Esophagus squamous epithelium (tissue), 5 donors: Measurements from ENCODE around the gene PSG2. TPM values are rescaled to one million over a fixed set of nuclear protein-coding genes. Genes with fewer than 3 reads are reported as not detected.
"Not testable (repeated sequence)": the region's sequence is repeated elsewhere in the genome, so short reads cannot be mapped to it uniquely, and the experiment has no call there.

Source experiments
- DNase-seq: peaks from one replicate; lab custom pipeline; 2025; lab: John Stamatoyannopoulos, UW
- H3K27ac ChIP-seq, 4 donors: fragments of 200-600 bp; sonication (generic); one replicate each; pipeline ENCODE4 v1.5.1; 2016 to 2019; ENCODE audit warnings: mild to moderate bottlenecking in 1 of 4
- H3K27me3 ChIP-seq, 4 donors: fragments of 200-600 bp; sonication (generic); 1 replicate in 3 of 4; 2 replicates in 1 of 4; pipeline versions ENCODE4 v1.5.1 to v1.6.0; 2017 to 2021; ENCODE audit warnings: antibody characterized with exemption in 1 of 4
- H3K36me3 ChIP-seq, 3 donors: fragments of 200-600 bp; sonication (generic); one replicate each; pipeline ENCODE4 v1.5.1; 2016 to 2019
- H3K4me1 ChIP-seq, 3 donors: fragments of 200-600 bp; sonication (generic); one replicate each; pipeline ENCODE4 v1.5.1; 2017 to 2019
- H3K4me3 ChIP-seq, 4 donors: fragments of 200-600 bp; sonication (generic); 1 replicate in 3 of 4; 2 replicates in 1 of 4; pipeline ENCODE4 v1.5.1; 2016 to 2019; ENCODE audit warnings: mild to moderate bottlenecking in 2 of 4, moderate library complexity in 1 of 4
- H3K9me3 ChIP-seq, 3 donors: fragments of 200-600 bp; sonication (generic); one replicate each; pipeline ENCODE4 v1.5.1; 2016 to 2019
- POLR2A ChIP-seq, 4 donors: fragments of 450-650 bp; IDR thresholded peaks; one replicate each; pipeline ENCODE4 v1.6.1; 2017; ENCODE audit warnings: antibody characterized with exemption in 4 of 4, mild to moderate bottlenecking in 4 of 4, moderate library complexity in 3 of 4
- WGBS, 2 donors: methylation state at CpG; one replicate each; pipeline ENCODE4 v1.1.5; 2018; 5-methylcytosine and 5-hydroxymethylcytosine counted together
- intact Hi-C: fragments of 100-400 bp; cut with DNase I; formaldehyde crosslinking; loops from one replicate; pipeline ENCODE4 v1.15.0; 2022
- total RNA-seq, 4 donors: library from RNA; depleted of rRNA; stranded (reverse); fragments of >200 nt; gene quantifications; one replicate each; pipeline ENCODE4 v1.1.0, GENCODE V29; 2016
- TF ChIP-seq, protein P1 (sequence below), 6 experiments: fragments of 450-650 bp in 4 of 6; fragments of 200-600 bp in 2 of 6; sonication (generic) in 2 of 6; IDR thresholded peaks; one replicate each; pipeline ENCODE4 v1.5.1; 2016 to 2019; ENCODE audit warnings: antibody characterized with exemption in 6 of 6, mild to moderate bottlenecking in 4 of 6, moderate library complexity in 4 of 6
- donor health status: DM: yes; HTN: yes; CAD: no.

The PSG2 gene
- total RNA-seq, 4 donors from 2014 or later: not detected

DNA sequence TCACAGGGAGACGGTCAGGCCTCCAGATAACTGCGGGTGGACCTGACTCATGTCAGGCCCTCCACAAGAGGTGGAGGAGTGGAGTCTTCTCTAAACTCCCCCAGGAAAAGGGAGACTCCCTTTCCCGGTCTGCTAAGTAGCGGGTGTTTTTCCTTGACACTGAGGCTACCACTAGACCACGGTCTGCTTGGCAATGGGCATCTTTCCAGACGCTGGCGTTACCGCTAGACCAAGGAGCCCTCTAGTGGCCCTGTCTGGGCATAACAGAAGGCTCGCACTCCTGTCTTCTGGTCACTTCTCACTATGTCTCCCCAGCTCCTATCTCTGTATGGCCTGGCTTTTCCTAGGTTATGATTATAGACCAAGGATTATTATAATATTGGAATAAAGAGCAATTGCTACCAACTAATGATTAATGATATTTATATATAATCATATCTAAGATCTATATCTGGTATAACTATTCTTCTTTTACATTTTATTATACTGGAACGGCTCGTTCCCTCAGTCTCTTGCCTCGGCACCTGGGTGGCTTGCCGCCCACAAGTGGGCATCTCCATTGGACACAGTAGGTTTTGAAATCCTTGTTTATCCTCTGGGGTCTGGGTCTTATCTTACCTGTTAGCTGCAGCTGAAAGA, 5.3 kb upstream of the PSG2 start:
- intact Hi-C loops, DNase-seq: not testable (repeated sequence)

DNA sequence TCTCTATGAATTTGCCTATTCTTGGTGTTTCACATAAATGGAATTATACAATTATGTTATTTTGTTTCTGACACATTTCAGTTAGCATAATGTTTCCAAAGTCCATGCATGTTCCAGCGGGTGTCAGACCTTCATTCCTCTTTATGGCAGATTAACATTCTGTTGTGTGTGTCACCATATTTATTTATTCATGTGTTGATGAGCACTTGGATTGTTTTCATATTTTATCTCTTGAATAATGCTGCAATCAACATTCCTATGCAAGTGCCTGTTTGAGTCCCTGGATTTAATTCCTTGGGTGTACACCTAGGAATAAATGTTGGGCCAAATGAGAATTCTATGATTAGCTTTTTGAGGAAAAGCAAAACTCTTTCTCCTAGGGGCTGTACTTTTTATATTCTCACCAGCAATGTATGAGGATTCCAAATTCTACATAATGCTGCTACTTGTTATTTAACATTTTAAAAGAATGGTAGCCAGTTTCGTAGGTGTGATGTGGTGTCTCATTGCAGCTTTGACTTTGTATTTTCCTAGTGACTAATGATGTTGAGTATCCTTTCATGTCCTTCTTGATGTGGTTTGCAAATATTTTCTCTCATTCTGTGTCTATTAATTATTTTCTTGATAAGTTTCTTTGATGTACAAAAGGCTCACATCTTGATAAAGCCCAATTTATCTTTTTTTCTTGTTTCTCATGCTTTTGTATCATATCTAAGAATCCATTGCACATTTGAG, 3.5 kb upstream of the PSG2 start:
- intact Hi-C loops, DNase-seq, H3K4me3 ChIP-seq: not testable (repeated sequence)

More for the DNA sequence above, 5.3 kb upstream of the PSG2 start:
- TF ChIP-seq, protein P1, sequence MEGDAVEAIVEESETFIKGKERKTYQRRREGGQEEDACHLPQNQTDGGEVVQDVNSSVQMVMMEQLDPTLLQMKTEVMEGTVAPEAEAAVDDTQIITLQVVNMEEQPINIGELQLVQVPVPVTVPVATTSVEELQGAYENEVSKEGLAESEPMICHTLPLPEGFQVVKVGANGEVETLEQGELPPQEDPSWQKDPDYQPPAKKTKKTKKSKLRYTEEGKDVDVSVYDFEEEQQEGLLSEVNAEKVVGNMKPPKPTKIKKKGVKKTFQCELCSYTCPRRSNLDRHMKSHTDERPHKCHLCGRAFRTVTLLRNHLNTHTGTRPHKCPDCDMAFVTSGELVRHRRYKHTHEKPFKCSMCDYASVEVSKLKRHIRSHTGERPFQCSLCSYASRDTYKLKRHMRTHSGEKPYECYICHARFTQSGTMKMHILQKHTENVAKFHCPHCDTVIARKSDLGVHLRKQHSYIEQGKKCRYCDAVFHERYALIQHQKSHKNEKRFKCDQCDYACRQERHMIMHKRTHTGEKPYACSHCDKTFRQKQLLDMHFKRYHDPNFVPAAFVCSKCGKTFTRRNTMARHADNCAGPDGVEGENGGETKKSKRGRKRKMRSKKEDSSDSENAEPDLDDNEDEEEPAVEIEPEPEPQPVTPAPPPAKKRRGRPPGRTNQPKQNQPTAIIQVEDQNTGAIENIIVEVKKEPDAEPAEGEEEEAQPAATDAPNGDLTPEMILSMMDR (IDR thresholded peaks at IDR 0.05): peak in 4 of 6 experiments; percentile 19 to 76 (median 58)
- not testable (repeated sequence) for H3K36me3 ChIP-seq, H3K4me1 ChIP-seq, H3K27me3 ChIP-seq, H3K9me3 ChIP-seq, H3K4me3 ChIP-seq, H3K27ac ChIP-seq
- 41 to 48% methylated on average over 8 to 13 of the region's 13 CpGs for WGBS, 2 donors

DNA sequence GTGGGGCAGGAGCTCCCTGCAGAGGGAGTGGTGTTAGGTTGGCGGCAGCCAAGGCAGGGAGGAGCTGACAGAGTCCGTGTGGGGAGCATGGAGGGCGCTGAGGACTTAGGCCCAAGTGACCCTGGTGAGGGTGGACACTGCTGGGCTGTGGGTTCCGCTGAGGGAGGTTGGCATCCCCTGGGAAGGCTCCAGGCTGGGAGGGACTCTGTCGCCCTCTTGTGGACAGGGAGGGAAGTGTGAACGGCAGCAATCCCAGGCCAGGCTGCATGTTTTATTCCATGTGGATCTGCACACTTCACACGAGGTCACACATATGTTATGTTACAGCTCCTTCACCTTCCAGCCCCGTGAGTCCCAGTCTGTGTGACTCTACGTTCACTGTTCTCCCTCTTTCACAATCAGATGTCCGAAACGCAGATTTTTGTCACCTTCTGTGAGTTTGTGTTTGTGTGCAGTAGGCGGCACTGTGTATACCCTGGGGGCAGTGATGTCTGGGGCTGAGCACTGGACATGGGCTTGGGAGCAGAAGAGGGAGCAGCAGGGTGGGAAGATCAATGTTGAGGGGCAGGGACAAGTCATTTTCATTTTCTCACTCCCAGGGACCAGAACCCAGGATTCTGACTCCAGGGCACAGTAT, 1.8 kb upstream of the PSG2 start:
- WGBS, 2 donors: 32 to 42% methylated on average over 10 to 11 of the region's 12 CpGs
- TF ChIP-seq, protein P1 (IDR thresholded peaks at IDR 0.05): peak in 5 of 6 experiments; percentile 5 to 84 (median 44)
- intact Hi-C loops: not testable (repeated sequence)

More for the DNA sequence above, 3.5 kb upstream of the PSG2 start:
- H3K27me3 ChIP-seq, H3K9me3 ChIP-seq, H3K4me1 ChIP-seq, H3K36me3 ChIP-seq, H3K27ac ChIP-seq: not testable (repeated sequence)
- WGBS, 2 donors: 55 to 66% methylated on average over 2 of the region's 2 CpGs

DNA sequence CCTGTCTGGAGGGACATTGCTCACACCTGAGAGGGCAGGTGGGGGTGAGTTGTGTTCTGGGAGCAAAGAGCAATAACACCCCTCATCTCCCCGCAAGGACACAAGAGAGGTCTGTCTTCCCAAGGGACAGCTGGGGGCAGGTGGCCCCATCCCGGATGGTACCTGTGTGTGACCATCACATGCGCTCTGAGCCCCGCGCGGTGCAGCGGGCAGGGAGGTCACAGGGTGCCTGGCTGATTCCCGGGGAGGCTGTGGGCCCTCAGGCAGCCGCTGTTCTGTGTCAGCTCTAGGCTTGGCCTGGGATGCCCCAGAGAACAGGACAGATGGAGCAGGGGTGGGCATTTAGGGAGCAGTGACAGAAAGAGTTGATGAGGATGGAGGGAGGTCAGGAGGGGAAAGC, 1.2 kb upstream of the PSG2 start:
- H3K9me3 ChIP-seq, H3K27me3 ChIP-seq, DNase-seq, H3K36me3 ChIP-seq, intact Hi-C loops, H3K4me3 ChIP-seq, H3K4me1 ChIP-seq, H3K27ac ChIP-seq: not testable (repeated sequence)
- WGBS, 2 donors: 88 to 100% methylated on average over 3 to 8 of the region's 9 CpGs

More for the DNA sequence above, 1.8 kb upstream of the PSG2 start:
- H3K4me3 ChIP-seq, H3K27ac ChIP-seq, DNase-seq, H3K36me3 ChIP-seq, H3K9me3 ChIP-seq, H3K27me3 ChIP-seq, H3K4me1 ChIP-seq: not testable (repeated sequence)

DNA sequence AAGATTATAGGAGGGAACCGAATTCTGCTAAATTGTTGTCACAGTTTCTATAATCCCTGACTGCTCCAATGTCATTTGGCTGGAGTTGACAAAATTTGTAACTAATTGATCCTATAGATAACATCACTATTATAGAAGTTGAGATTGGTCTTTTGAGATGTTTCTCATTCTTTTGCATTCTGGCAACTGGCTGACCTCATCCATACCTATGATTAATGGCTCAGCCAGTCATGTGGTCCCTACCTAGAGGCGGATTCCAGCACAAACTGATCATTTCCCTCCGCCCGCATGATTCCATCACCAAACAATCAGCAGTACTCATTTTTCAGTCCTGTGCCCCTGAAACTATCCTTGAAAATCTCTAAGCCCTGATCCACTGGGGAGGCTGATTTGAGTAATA, 4.2 kb downstream of the PSG2 start:
- no peaks in the 10 kb centered on the region for H3K4me1 ChIP-seq
- 83 to 84% methylated on average over 4 of the region's 4 CpGs for WGBS, 2 donors
- intact Hi-C loops: no loop called here
- no peak for DNase-seq
- H3K27me3 ChIP-seq: no peaks in the 10 kb centered on the region
- H3K27ac ChIP-seq: no peak overlapping the region
- no peak overlapping the region for H3K4me3 ChIP-seq
- no peaks in the 10 kb centered on the region for H3K9me3 ChIP-seq
- H3K36me3 ChIP-seq: no peaks in the 10 kb centered on the region
- TF ChIP-seq, protein P1 (IDR thresholded peaks at IDR 0.05): no peak
- TF ChIP-seq POLR2A (IDR thresholded peaks at IDR 0.05): no peak

DNA sequence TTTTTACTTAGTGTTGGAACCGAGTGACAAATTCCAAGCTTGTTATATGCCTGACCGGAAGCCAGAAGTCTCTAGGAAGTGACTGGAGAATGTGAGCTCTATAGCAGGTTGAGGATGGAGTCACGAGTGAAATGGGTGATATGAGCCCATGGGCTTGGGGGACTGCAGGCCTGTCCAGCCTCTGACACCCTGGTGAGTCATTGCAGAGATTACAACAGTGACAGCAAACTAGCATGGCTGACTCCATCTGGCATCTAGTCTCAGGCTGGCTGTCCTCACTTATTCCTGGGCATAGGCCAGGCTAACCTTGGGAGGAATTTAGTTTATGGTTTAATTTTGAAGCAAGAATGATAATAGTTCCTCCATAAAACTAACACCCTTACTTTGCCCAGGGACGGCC, 4.6 kb downstream of the PSG2 start:
- intact Hi-C loops, H3K4me3 ChIP-seq, DNase-seq, H3K27ac ChIP-seq, H3K36me3 ChIP-seq, H3K27me3 ChIP-seq, H3K4me1 ChIP-seq, H3K9me3 ChIP-seq: not testable (repeated sequence)
- WGBS, 2 donors: 75 to 85% methylated on average over 3 to 4 of the region's 4 CpGs

DNA sequence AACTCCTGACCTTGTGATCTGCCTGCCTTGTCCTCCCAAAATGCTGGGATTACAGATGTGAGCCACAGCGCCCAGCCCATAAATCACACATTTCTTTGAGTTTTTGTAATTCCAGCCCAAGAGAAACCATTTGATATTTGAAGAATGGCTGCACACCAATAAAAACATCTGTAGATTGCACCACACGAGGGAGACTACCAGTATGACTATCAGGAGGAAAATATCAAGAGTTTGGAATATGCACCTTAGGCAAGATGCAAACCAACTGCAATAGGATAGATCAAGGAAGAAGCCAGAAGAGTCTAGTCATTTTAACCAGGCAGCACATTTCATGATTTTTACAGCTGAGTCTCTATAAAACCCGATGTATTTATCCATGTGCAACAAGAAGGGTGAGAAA, 20.1 kb downstream of the PSG2 start:
- intact Hi-C loops, H3K9me3 ChIP-seq, H3K36me3 ChIP-seq, H3K27ac ChIP-seq, DNase-seq, H3K4me1 ChIP-seq, H3K4me3 ChIP-seq, H3K27me3 ChIP-seq: not testable (repeated sequence)
- WGBS, 2 donors: 62 to 66% methylated on average over 3 of the region's 3 CpGs

DNA sequence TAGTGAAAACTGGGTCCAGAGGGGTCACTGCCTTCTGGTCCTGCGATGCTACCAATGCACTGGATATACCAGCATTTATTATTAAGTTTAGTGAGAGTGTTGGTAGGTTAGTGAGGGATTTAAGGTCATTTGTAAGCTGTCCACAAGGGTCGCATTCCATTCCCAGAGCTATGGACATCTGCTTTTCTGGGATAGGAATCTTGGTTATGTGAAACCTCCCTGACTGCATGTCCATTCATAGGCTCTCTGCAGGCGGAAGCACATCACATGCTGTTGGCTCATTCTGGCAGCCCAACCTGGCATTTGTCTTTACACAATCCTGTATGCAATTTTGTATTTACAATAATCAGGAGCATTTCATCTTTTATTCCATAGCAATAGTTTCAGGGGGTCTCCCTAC, 21.2 kb downstream of the PSG2 start:
- H3K27me3 ChIP-seq, H3K4me3 ChIP-seq, DNase-seq, H3K36me3 ChIP-seq, H3K9me3 ChIP-seq, intact Hi-C loops, H3K27ac ChIP-seq, H3K4me1 ChIP-seq: not testable (repeated sequence)
- WGBS, 2 donors: 63 to 74% methylated on average over 3 of the region's 3 CpGs

DNA sequence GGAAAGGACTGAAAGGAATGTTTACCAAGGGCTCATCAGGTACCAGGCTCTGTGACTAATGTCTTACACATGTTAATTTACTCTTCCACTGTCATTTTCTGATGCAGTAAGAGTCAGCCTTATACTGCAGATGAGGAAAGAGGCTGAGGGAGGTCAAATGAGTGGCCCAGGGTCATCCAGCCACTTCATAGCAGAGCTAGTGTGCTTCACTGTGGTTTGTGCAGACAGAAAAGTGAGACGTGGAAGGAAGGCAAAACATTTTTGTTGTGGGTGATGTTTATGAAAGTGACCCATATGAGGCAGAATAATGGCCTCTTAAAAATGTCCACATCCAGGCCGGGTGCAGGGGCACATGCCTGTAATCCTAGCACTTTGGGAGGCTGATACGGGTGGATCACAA, 22.2 kb downstream of the PSG2 start:
- H3K27ac ChIP-seq, DNase-seq, H3K4me3 ChIP-seq, H3K27me3 ChIP-seq, H3K4me1 ChIP-seq, intact Hi-C loops, H3K9me3 ChIP-seq, H3K36me3 ChIP-seq: not testable (repeated sequence)
- WGBS, 2 donors: 44 to 54% methylated on average over 3 of the region's 3 CpGs

DNA sequence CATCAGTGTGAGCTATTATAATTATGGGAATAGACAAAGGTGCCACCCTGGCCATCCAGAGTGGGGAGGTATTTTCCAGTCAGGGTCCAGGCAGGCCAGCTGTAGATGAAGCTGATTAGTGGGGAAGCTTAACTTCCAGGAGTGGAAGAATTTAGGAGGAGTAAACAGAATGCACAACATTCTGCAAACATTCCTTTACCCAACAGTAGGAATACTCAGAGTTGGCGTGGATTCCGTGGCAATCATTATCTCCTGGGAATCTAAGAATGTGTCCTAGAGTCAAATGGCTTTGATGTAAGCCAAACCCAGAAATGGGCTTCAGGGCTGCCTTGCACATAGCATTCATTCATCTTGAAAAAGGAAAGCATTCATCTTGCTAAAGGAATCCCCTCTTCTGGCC, 23.0 kb downstream of the PSG2 start:
- intact Hi-C loops, H3K27me3 ChIP-seq, DNase-seq, H3K4me3 ChIP-seq, H3K27ac ChIP-seq, H3K36me3 ChIP-seq, H3K9me3 ChIP-seq, H3K4me1 ChIP-seq: not testable (repeated sequence)
- WGBS, 2 donors: 60 to 94% methylated on average over 1 to 2 of the region's 2 CpGs
